Mesenchymal stem cell (in vitro differentiated cells and primary cell): ENCODE results near the gene ACE.
A peak's percentile ranks its signal among the peaks of the same experiment; 100 is the strongest.

Experiments
- DNase-seq: peaks from one replicate; pipeline ENCODE4 v3.0.0-alpha.2; 2013
- H2AFZ ChIP-seq: one replicate; pipeline ENCODE4 v1.6.1; 2013; ENCODE audit warnings: low read depth, mild to moderate bottlenecking, control low read depth, inconsistent platforms, low read length, moderate library complexity
- H2AK5ac ChIP-seq: 2 replicates; pipeline ENCODE4 v1.6.1; 2013; ENCODE audit warnings: low read length, moderate library complexity, mild to moderate bottlenecking, inconsistent platforms; ENCODE audit not compliant: severe bottlenecking
- H2BK120ac ChIP-seq: one replicate; pipeline ENCODE4 v1.6.1; 2013; ENCODE audit warnings: low read depth, mild to moderate bottlenecking, inconsistent platforms, low read length, moderate library complexity
- H2BK12ac ChIP-seq, 2 experiments: one replicate each; pipeline ENCODE4 v1.6.1; 2013; ENCODE audit warnings: inconsistent platforms in 2 of 2, low read length in 2 of 2, mild to moderate bottlenecking in 2 of 2, moderate library complexity in 2 of 2, control low read depth in 1 of 2
- H2BK15ac ChIP-seq: one replicate; pipeline ENCODE4 v1.6.1; 2013; ENCODE audit warnings: mild to moderate bottlenecking, low read depth, inconsistent platforms; ENCODE audit not compliant: poor library complexity, severe bottlenecking
- H2BK5ac ChIP-seq: 2 replicates; pipeline ENCODE4 v1.6.1; 2013; ENCODE audit warnings: low read depth, mild to moderate bottlenecking, low read length, control low read depth, inconsistent platforms; ENCODE audit not compliant: poor library complexity, severe bottlenecking
- H3K14ac ChIP-seq, 2 experiments: one replicate each; pipeline ENCODE4 v1.6.1; 2013; ENCODE audit warnings: inconsistent platforms in 2 of 2, low read length in 2 of 2, control low read depth in 1 of 2, mild to moderate bottlenecking in 1 of 2, moderate library complexity in 1 of 2
- H3K18ac ChIP-seq, 2 experiments: one replicate each; pipeline ENCODE4 v1.6.1; 2013; ENCODE audit warnings: inconsistent platforms in 2 of 2, low read length in 2 of 2, control low read depth in 1 of 2, low read depth in 1 of 2, mild to moderate bottlenecking in 1 of 2
- H3K23ac ChIP-seq, 2 experiments: one replicate each; pipeline ENCODE4 v1.6.1; 2013; ENCODE audit warnings: inconsistent platforms in 2 of 2, low read length in 2 of 2, mild to moderate bottlenecking in 2 of 2, moderate library complexity in 2 of 2, control low read depth in 1 of 2
- H3K27ac ChIP-seq: 2 replicates; pipeline ENCODE4 v1.5.1; 2013; ENCODE audit warnings: mild to moderate bottlenecking, moderate library complexity, low read length, control low read depth, inconsistent platforms; ENCODE audit not compliant: poor library complexity, severe bottlenecking
- H3K27me3 ChIP-seq, 2 experiments: 2 replicates each; pipeline versions ENCODE4 v1.6.1 to v1.7.0; 2013; ENCODE audit warnings: low read length in 2 of 2, mild to moderate bottlenecking in 2 of 2, moderate library complexity in 2 of 2, control low read depth in 1 of 2, inconsistent platforms in 1 of 2; ENCODE audit not compliant: control insufficient read depth in 1 of 2, insufficient read depth in 1 of 2
- H3K36me3 ChIP-seq, 2 experiments: 2 replicates each; pipeline versions ENCODE4 v1.6.1 to v1.7.0; 2013; ENCODE audit warnings: low read length in 2 of 2, control low read depth in 1 of 2, inconsistent platforms in 1 of 2, low read depth in 1 of 2, mild to moderate bottlenecking in 1 of 2; ENCODE audit not compliant: insufficient read depth in 2 of 2, control insufficient read depth in 1 of 2
- H3K4ac ChIP-seq, 2 experiments: one replicate each; pipeline ENCODE4 v1.6.1; 2013; ENCODE audit warnings: inconsistent platforms in 2 of 2, low read length in 2 of 2, mild to moderate bottlenecking in 2 of 2, moderate library complexity in 2 of 2, control low read depth in 1 of 2, low read depth in 1 of 2
- H3K4me1 ChIP-seq: 2 replicates; pipeline ENCODE4 v1.6.1; 2013; ENCODE audit warnings: low read depth, low read length, control low read depth; ENCODE audit not compliant: control insufficient read depth, insufficient read depth
- H3K4me2 ChIP-seq: 2 replicates; pipeline ENCODE4 v1.6.1; 2013; ENCODE audit warnings: low read length, mild to moderate bottlenecking, inconsistent platforms; ENCODE audit not compliant: poor library complexity, severe bottlenecking
- H3K4me3 ChIP-seq, 2 experiments: 2 replicates each; pipeline versions ENCODE4 v1.5.1 to v1.7.0; 2013; ENCODE audit warnings: low read length in 2 of 2, mild to moderate bottlenecking in 2 of 2, control low read depth in 1 of 2, low read depth in 1 of 2; ENCODE audit not compliant: insufficient read depth in 1 of 2
- H3K79me1 ChIP-seq: replicated peaks from 2 replicates; pipeline ENCODE4 v1.6.1; 2013; ENCODE audit warnings: mild to moderate bottlenecking, control low read depth, low read length, inconsistent platforms; ENCODE audit not compliant: poor library complexity, severe bottlenecking
- H3K9ac ChIP-seq: 2 replicates; pipeline ENCODE4 v1.7.0; 2013; ENCODE audit warnings: mild to moderate bottlenecking, low read length, moderate library complexity
- H3K9me3 ChIP-seq: 2 replicates; pipeline ENCODE4 v1.7.0; 2013; ENCODE audit warnings: mild to moderate bottlenecking, low read length; ENCODE audit not compliant: control insufficient read depth
- H4K8ac ChIP-seq: one replicate; pipeline ENCODE4 v1.6.1; 2013; ENCODE audit warnings: inconsistent platforms, mild to moderate bottlenecking, low read length, moderate library complexity
- H4K91ac ChIP-seq: one replicate; pipeline ENCODE4 v1.6.1; 2013; ENCODE audit warnings: mild to moderate bottlenecking, low read length, inconsistent platforms
- WGBS: methylation state at CpG from one replicate; pipeline ENCODE4 v1.1.7; 2013; ENCODE audit warnings: mixed read lengths; 5-methylcytosine and 5-hydroxymethylcytosine counted together

The ACE gene

DNA sequence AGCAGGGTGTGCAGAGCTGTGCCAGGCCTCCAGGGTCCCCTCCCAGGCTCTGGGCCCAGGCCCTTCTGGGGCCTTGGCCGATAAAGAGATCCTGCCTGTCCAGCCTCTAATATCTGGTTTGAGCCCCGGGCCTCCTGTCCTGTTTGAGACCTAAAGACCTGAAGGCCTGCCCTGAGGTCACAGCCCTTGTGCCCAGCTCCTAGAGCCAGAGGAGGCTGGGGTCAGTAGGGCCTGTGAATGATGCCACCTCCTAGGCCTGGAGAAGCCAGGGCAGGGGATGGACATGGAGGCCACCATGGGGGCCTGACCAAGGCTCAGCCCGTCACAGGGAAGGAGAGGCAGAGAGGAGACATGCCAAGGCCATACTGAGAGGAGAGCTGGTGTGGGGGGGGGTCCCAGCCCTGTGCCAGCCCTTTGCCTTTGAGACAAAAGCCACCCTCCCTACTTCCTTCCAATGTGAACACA, 53.7 kb downstream of the ACE start:
- no peak for DNase-seq
- H4K91ac ChIP-seq, result no peak overlapping the region
- H3K4me3 ChIP-seq, result no peak overlapping the region
- H3K4me2 ChIP-seq, result no peak overlapping the region
- H2BK120ac ChIP-seq, result no peak overlapping the region
- H4K8ac ChIP-seq, result no peak overlapping the region
- H3K4me1 ChIP-seq, result no peaks in the 10 kb centered on the region
- no peaks in the 10 kb centered on the region for H3K36me3 ChIP-seq
- whole genome bisulfite sequencing, result 81% methylated on average over 3 of the region's 3 CpGs
- H3K23ac ChIP-seq, result no peak overlapping the region
- H3K9ac ChIP-seq, result no peak overlapping the region
- H3K14ac ChIP-seq, result no peak overlapping the region
- H2BK12ac ChIP-seq, result no peak overlapping the region
- peak overlapping the region; percentile 12 for H2BK15ac ChIP-seq
- H2AK5ac ChIP-seq, result no peak overlapping the region
- H3K79me1 ChIP-seq, result no peaks in the 10 kb centered on the region
- H3K18ac ChIP-seq, result no peak overlapping the region
- H2BK5ac ChIP-seq, result no peak overlapping the region
- peaks cover 32 to 62% of the 10 kb centered on the region in 2 experiments for H3K27me3 ChIP-seq
- H3K27ac ChIP-seq, result no peak overlapping the region
- H3K4ac ChIP-seq, result no peak overlapping the region
- H3K9me3 ChIP-seq, result no peaks in the 10 kb centered on the region
- H2AFZ ChIP-seq, result no peak overlapping the region

DNA sequence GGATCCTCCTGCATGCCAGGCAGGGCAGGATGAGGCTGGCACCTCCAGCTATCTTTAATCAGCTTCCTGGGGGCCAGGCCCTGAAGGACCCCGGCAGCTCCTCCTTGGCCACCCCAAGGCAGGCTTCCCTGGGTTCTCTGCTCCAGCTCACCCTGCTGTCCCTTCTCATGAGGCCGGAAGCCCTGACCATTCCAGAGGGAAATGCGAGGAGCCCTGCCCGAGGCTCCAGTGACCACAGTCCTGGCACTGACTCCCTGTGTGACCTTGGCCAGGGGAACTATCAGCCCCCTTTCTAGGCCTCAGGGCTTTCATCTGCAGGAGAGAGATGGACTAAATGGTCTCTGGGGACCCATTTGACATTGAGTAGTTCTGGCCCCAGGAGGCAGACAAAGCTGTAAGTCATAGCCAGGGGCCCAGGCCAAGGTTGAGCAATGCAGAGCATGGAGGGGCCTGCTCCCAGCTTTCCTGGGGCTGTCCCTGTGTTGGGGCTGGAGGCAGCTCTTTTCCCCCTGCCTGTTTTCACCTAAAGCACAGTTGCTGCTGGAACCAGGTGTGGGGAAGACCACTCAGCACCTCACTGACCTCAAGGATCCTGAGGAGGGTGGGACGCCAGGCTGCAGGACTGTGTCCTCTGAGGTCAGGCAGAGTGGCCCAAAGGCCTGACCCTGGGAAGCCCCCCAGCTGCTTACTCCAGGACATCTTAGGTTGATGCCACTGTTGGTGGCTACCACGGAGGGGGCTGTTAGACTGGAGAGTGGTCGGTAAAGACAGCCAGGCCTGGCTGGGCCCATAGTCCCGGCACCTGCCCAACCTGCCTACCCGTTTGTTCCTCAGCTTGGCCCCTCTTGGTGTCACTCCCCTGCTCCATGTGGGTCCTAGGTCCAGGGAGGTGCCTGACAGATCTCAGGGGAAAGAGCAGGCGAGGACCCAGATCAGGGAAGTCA, 54.4 kb downstream of the ACE start:
- H3K9ac ChIP-seq, result no peak overlapping the region
- H3K27me3 ChIP-seq, result peaks cover 27 to 55% of the 10 kb centered on the region in 2 experiments
- H3K9me3 ChIP-seq, result no peaks in the 10 kb centered on the region
- DNase-seq, result no peak
- no peak overlapping the region for H2AK5ac ChIP-seq
- H3K36me3 ChIP-seq, result no peaks in the 10 kb centered on the region
- 83% methylated on average over 10 of the region's 10 CpGs for WGBS
- H3K27ac ChIP-seq, result no peak overlapping the region
- H3K4me3 ChIP-seq, result no peak overlapping the region
- H2BK12ac ChIP-seq, result no peak overlapping the region
- H3K18ac ChIP-seq, result no peak overlapping the region
- H3K4ac ChIP-seq, result no peak overlapping the region
- H3K14ac ChIP-seq, result no peak overlapping the region
- no peak overlapping the region for H3K4me2 ChIP-seq
- no peak overlapping the region for H4K91ac ChIP-seq
- no peak overlapping the region for H2BK120ac ChIP-seq
- no peaks in the 10 kb centered on the region for H3K4me1 ChIP-seq
- H3K79me1 ChIP-seq, result no peaks in the 10 kb centered on the region
- no peak overlapping the region for H4K8ac ChIP-seq
- H2AFZ ChIP-seq, result no peak overlapping the region
- H2BK5ac ChIP-seq, result no peak overlapping the region
- H2BK15ac ChIP-seq, result peak overlapping the region; percentile 12
- no peak overlapping the region for H3K23ac ChIP-seq

DNA sequence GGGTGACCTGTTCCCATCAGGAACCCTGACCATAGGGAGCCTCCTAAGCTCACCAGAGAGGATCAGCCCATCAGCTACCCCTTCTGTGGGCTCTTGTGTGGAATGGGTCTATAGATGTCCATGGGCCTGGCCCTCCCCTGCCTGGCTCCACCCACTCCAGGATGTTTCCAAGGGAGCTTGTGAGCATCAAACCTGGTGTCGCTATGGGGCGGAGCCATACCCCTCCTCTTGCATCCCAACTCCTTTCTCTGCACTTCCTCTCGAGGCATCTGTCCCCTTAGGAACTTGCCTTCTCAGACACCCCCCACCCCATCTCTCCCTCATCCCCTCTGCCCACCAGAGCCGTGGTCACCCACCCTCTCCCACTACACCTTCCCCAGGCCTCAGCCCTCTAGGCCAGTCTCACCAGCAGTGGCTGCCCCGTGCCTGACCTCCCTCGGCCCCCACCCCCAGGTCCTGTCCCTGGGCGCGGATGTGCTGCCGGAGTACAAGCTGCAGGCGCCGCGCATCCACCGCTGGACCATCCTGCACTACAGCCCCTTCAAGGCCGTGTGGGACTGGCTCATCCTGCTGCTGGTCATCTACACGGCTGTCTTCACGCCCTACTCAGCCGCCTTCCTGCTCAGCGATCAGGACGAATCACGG, 56.7 kb downstream of the ACE start:
- Histone ChIP-seq H3K4me1 (peaks cover 3% of the 10 kb centered on the region), H3K9ac (no peak overlapping the region), H3K9me3 (no peaks in the 10 kb centered on the region), H3K4ac (no peak overlapping the region), H3K27me3 (peaks cover 7 to 50% of the 10 kb centered on the region in 2 experiments), H3K18ac (no peak overlapping the region), H3K36me3 (no peaks in the 10 kb centered on the region), H3K79me1 (no peaks in the 10 kb centered on the region), H2BK5ac (no peak overlapping the region), H4K91ac (no peak overlapping the region), H2BK12ac (no peak overlapping the region), H2AFZ (no peak overlapping the region), H2BK15ac (no peak overlapping the region), H3K4me3 (no peak overlapping the region), H4K8ac (no peak overlapping the region), H3K27ac (no peak overlapping the region), H2BK120ac (no peak overlapping the region), H3K23ac (no peak overlapping the region), H2AK5ac (no peak overlapping the region), H3K4me2 (no peak overlapping the region), H3K14ac (no peak overlapping the region)
- 90% methylated on average over 20 of the region's 20 CpGs for WGBS
- no peak for DNase-seq

DNA sequence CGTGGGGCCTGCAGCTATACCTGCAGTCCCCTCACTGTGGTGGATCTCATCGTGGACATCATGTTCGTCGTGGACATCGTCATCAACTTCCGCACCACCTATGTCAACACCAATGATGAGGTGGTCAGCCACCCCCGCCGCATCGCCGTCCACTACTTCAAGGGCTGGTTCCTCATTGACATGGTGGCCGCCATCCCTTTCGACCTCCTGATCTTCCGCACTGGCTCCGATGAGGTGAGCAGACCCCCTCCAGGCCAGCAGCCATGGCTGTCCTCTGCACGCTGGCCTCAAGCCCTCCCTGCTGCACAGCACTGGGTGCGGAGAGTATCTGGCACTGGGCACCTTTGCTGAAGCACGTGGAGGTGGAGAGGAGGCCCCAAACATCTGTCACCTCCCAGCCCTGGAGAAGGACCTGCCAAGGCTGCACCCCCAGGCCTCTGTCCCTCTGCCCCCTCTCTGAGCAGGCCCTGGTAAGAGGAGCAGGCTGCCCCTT, 57.3 kb downstream of the ACE start:
- Histone ChIP-seq H3K27ac (no peak overlapping the region), H2AK5ac (no peak overlapping the region), H3K36me3 (no peaks in the 10 kb centered on the region), H3K4ac (no peak overlapping the region), H3K18ac (no peak overlapping the region), H3K4me3 (no peak overlapping the region), H4K8ac (no peak overlapping the region), H3K79me1 (no peaks in the 10 kb centered on the region), H2BK5ac (no peak overlapping the region), H3K4me2 (no peak overlapping the region), H2BK120ac (no peak overlapping the region), H3K9me3 (no peaks in the 10 kb centered on the region), H3K27me3 (peaks cover 13 to 56% of the 10 kb centered on the region in 2 experiments), H3K14ac (no peak overlapping the region), H3K23ac (no peak overlapping the region), H3K4me1 (peaks cover 3% of the 10 kb centered on the region), H2BK15ac (no peak overlapping the region), H4K91ac (no peak overlapping the region), H3K9ac (no peak overlapping the region), H2AFZ (no peak overlapping the region), H2BK12ac (no peak overlapping the region)
- no peak for DNase-seq
- 92% methylated on average over 17 of the region's 17 CpGs for WGBS
